SJSA1 (cell line): ENCODE results near the gene UCHL3. TPM values are rescaled to one million over a fixed set of nuclear protein-coding genes. Genes with fewer than 3 reads are reported as not detected.

Experiments
- DNase-seq, 2 experiments: peaks; one replicate each; pipeline ENCODE4 v3.0.0-alpha.2; 2015 to 2020; ENCODE audit warnings: low spot score in 2 of 2, low read depth in 1 of 2
- H3K27ac ChIP-seq: fragments of 250-450 bp; sonication (Bioruptor Pico); 2 replicates; pipeline ENCODE4 v1.5.1; 2020; ENCODE audit warnings: mild to moderate bottlenecking, moderate library complexity
- H3K27me3 ChIP-seq: fragments of 250-450 bp; sonication (Bioruptor Pico); replicated peaks from 2 replicates; pipeline ENCODE4 v1.5.1; 2020; ENCODE audit warnings: mild to moderate bottlenecking, moderate library complexity
- H3K36me3 ChIP-seq: fragments of 250-450 bp; sonication (Bioruptor Pico); 2 replicates; pipeline ENCODE4 v1.5.1; 2020; ENCODE audit warnings: mild to moderate bottlenecking
- H3K4me1 ChIP-seq: fragments of 250-450 bp; sonication (Bioruptor Pico); replicated peaks from 2 replicates; pipeline ENCODE4 v1.6.1; 2021; ENCODE audit warnings: mild to moderate bottlenecking
- H3K4me3 ChIP-seq: fragments of 250-450 bp; sonication (Bioruptor Pico); 2 replicates; pipeline ENCODE4 v1.5.1; 2020; ENCODE audit warnings: mild to moderate bottlenecking
- H3K9me3 ChIP-seq: fragments of 250-450 bp; sonication (Bioruptor Pico); replicated peaks from 2 replicates; pipeline ENCODE4 v1.5.1; 2020; ENCODE audit warnings: mild to moderate bottlenecking
- total RNA-seq: library from RNA; depleted of rRNA; stranded (reverse); fragments of >200 nt; shearing (Covaris generic); gene quantifications from 2 replicates; pipeline ENCODE4 v1.2.3, GENCODE V29; 2014; rRNA removed

The UCHL3 gene
- 37.1 and 43.0 TPM in 2 replicates for total RNA-seq

DNA sequence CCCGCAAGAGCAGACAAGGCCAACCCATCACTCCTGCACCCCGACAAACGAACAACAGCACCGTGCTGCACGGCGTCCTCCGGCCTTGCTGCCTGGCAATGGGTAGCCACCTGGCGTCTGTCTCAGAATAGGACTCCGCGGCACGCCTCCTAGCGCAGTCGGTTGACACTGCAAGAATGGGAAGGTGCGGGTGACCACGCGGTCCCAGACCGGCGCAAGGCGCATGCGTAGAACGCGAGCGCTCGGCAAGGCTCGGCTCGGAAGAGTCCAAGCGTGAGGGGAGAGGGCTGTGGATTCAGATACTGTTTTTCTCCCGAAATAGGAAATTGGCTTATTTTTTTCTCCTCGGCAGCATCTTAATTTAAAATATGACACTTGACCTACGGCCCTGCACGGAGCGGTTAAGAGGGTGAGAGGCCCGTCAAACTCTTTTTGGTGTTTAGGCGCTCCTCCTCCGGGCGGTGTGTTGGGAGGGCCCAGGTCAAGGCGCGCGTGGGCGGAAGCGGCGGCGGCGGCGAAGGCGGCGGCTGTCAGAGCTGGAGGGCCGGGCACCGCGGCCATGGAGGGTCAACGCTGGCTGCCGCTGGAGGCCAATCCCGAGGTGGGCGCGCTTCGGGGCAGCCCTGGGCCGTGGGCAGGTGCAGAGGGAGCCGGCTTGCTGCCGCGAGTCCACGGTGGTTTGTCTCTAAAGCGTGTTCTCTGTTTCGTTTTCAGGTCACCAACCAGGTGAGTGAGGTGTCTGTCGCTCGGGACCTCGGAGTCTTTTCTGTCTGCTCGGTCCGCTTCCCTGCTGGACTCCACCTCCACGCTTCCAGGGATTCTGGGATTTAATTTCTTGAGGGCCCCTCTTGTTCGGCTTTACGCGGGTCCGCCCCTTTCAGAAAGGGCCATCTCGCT, at the start of gene UCHL3:
Gene UCHL3, plus strand, starts transcription at position 530 of the 897 bp plus-strand sequence. Its CDS starts 30 bp downstream, at position 560.
- no peaks in the 10 kb centered on the region for H3K9me3 ChIP-seq
- peaks cover 6% of the 10 kb centered on the region for H3K36me3 ChIP-seq
- H3K27ac ChIP-seq = peak within 1 kb of the TSS; percentile 97
- peak; percentile 91 to 93 for DNase-seq
- no peaks in the 10 kb centered on the region; the same call in 1 of the 2 replicates for H3K27me3 ChIP-seq
- H3K4me3 ChIP-seq = peak within 1 kb of the TSS; percentile 85
- peaks cover 8% of the 10 kb centered on the region for H3K4me1 ChIP-seq

DNA sequence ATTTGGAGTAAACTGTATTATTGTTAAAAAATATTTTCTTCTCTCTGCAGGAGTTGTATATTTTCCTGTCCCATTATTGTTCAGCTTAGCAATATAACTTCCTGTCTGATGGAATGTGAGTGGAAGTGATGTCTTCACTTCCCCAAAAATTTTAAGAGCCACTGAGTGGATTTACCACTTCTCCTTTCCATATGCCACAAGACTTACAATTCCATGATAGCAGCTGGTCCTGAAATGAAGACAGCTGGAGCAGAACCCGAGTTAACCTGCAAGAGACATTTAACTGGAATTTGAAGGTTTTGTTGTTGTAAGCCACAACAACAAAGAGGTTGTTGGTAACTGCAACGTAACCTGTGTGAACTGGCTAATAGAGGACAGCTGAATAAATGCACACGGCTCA, 44.3 kb upstream of the UCHL3 start:
- no peaks in the 10 kb centered on the region for H3K4me1 ChIP-seq
- DNase-seq = no peak

DNA sequence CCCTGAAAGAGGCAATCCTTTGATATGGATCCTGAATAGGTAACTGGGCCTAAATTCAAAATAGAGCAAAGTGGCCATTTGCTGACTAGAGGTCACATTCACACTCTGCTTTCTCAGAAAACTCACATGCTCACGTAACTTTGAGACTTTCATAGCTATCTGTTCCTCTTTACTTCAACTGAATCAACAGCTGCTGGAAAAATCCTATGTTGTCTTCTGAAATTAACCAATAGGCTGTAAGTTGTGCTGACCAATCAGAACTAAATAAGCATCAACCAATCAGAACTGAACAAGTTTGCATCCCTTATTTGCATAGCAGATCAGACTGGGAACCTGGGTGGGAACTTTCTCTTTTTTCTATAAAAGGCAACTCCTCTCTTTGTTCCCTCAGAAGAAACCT, 43.6 kb upstream of the UCHL3 start:
- DNase-seq = no peak
- Histone ChIP-seq H3K4me3 (no peak overlapping the region), H3K36me3 (no peaks in the 10 kb centered on the region), H3K4me1 (no peaks in the 10 kb centered on the region), H3K27me3 (no peaks in the 10 kb centered on the region), H3K9me3 (no peaks in the 10 kb centered on the region), H3K27ac (no peak overlapping the region)

More for the DNA sequence above, 44.3 kb upstream of the UCHL3 start:
- Histone ChIP-seq H3K4me3 (no peak overlapping the region), H3K27me3 (no peaks in the 10 kb centered on the region), H3K9me3 (no peaks in the 10 kb centered on the region), H3K36me3 (no peaks in the 10 kb centered on the region), H3K27ac (no peak overlapping the region)

DNA sequence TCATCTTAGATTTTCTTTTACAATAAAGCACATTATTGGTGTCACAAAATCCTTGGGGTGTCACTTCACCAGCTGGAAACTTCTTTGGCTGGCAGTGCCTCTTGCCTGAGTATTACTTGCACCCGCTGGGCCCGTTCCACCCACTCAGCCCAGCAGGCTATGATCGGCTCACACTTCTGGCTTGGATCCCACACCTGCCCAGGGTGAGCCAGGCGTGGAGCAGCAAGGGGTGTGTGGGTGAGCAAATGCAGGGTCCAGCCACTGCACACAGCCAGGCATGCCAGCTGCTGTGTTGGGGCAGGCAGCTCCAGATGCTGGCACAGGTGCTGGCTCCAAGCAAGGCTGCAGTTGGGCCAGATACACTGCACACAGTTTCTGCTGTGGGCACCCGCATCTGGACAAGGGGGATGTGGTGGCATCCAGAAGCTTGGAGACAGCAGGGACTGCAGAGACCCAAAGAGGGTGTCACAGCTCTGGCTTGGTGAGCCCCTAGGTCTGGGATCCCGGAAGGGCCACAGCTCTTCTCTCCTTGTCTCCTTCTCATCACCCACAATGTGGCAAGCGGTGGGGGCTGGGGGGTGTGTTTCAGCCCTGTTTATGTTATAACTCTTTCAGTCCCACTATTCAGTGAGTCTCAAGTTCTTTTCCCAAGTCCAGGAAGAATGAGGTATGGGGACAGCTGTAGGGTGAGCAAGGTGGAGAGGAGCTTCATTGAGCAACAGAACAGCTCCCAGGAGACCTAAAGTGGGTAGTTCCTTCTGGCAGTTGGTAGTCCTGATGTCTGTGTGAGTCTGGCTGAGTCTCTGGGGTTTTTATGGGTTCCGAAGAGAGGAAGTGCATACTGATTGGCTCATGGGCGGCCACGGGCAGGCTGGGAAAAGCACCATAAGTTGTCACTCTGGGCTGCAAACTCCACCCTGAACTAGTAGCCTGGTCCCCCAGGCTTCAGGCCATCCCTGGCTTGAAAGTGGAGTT, 42.3 kb upstream of the UCHL3 start:
- no peaks in the 10 kb centered on the region for H3K4me1 ChIP-seq
- H3K9me3 ChIP-seq = no peaks in the 10 kb centered on the region
- no peak for DNase-seq
- no peak overlapping the region for H3K4me3 ChIP-seq
- no peak overlapping the region for H3K27ac ChIP-seq
- no peaks in the 10 kb centered on the region for H3K27me3 ChIP-seq
- H3K36me3 ChIP-seq = no peaks in the 10 kb centered on the region

DNA sequence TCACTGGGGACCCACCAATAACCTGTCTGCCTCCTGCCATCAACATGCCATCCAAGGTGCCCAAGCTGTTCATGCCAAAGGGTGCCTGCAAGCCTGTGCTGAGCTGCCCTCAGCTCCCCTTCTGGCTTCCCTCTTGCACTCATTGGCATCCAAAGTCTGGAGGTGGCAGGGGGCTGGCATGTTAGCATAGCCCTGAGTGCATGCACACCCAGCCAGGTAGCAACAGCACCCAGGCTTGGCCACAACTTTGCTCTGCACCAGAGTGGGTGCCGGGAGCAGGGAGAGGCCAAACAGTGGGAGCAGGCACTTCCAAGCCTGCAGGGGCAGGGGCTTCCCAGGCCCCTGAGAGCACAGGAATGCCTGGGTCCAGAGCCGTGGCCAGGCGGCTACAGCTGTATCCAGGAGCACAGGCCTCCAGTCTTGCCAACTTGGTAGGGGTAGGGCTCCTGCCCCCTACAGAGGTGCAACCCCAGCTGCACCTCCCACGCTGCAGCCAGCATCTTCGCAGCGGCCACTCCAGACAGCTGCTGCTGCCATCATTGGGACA, 41.5 kb upstream of the UCHL3 start:
- no peak overlapping the region for H3K4me3 ChIP-seq
- no peak for DNase-seq
- no peaks in the 10 kb centered on the region for H3K9me3 ChIP-seq
- H3K4me1 ChIP-seq = no peaks in the 10 kb centered on the region
- no peaks in the 10 kb centered on the region for H3K27me3 ChIP-seq
- no peaks in the 10 kb centered on the region for H3K36me3 ChIP-seq
- H3K27ac ChIP-seq = no peak overlapping the region

DNA sequence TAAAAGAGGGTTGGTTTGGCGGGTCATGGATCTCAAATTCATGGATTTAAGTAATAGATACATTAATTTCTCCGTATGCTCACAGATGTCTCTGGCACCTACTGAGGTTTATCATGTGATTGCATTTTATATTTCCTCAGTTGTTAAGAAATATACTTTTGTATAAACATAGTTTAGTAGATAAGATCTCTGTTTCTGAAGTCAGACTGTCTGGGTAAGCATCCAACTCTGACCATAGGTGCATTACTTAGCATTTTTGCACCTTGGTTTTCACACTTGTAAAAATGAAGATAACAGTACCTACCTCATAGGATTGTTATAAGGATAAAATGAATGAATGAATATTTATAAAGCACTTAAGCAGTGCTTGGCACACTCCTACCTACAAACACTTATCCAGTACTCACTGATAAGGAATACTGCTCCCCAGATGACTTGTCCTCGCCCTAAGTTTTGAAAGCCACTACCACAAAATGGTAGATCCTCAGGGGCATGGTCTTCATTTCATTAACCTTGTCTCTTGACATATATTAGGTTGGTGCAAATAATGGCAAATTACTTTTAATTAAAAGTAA, 38.5 kb upstream of the UCHL3 start:
- Histone ChIP-seq H3K4me3 (no peak overlapping the region), H3K36me3 (no peaks in the 10 kb centered on the region), H3K27ac (no peak overlapping the region), H3K9me3 (no peaks in the 10 kb centered on the region), H3K27me3 (no peaks in the 10 kb centered on the region), H3K4me1 (no peaks in the 10 kb centered on the region)
- DNase-seq = no peak

DNA sequence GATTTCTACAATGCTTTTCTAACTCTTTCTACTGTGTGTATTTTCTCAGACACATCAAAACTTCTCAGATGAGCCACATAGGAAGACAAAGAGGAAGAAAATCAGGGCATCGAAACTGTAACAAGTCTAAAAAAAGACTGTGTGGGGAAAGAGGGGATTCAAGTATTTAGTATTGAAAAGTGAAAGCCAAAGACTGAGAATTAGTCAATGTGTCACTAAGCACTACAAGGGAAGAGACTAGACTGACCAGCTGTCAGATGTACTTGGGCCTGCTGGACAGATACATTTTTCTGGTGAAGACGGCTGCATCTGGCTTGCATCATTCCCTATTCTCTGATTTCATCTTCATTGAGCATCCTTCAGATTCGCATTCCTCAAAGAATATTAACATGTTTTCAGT, 37.3 kb upstream of the UCHL3 start:
- no peaks in the 10 kb centered on the region for H3K27me3 ChIP-seq
- no peaks in the 10 kb centered on the region for H3K9me3 ChIP-seq
- H3K27ac ChIP-seq = no peak overlapping the region
- no peak for DNase-seq
- H3K4me3 ChIP-seq = no peak overlapping the region
- H3K4me1 ChIP-seq = no peaks in the 10 kb centered on the region
- H3K36me3 ChIP-seq = no peaks in the 10 kb centered on the region

DNA sequence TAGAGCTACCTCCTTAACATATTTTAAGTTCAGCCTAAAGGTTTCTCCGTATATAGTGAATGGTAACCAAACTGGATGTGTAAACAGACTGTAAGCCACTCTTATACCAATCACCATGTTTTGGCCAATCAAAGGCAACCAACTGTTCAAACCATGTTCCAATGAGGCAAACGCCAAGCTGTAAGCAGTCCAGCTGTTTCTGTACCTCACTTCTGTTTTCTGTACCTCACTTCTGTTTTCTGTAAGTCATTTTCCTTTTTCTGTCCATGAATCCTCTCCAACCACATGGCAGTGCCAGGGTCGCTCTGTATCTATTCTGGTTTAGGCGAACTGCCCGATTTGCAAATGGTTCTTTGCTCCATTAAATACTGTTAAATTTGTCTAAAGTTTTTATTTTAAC, 36.3 kb upstream of the UCHL3 start:
- Histone ChIP-seq H3K9me3 (no peaks in the 10 kb centered on the region), H3K27me3 (no peaks in the 10 kb centered on the region), H3K4me3 (no peak overlapping the region), H3K27ac (no peak overlapping the region), H3K4me1 (no peaks in the 10 kb centered on the region), H3K36me3 (no peaks in the 10 kb centered on the region)
- DNase-seq = no peak

DNA sequence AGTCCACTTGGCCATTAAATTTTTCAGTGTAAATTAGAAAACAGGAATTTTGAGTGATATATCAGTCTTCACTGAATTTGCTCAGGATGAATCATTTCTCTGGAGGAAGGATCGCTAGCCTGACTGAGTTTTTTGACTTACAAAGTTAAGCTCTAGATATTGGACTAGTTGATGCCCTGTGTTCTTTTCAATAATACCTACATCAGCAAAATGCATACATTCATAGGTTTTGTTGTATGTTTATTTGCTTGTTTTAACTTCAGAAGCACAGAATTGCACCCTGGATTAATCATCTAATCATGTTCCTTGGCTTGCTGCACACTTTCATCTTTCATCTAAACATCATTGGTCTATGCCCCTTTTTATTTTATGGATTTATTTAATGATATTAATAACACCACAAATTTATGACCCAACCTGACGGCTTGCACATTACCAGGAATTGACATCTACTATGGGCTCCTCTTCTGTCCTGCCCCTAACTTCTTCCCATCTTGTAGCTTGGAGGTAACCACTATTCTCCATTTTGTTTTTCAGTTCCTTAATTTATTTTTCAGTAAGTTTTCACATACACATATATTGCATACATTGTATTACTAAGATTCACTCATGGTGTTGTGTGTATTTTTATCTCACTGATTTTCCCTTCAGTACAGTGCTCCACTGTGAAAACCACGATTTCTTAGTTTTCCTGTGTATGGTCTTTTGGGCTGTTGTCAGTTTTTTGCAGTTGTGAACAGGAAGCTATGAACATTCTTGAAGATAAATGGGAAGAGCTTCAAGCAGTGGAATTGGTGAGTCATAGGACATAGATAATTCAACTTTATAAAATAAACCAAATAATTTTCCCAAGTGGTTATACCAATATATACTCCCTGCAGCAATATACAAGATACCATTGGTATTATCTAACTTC, 35.3 kb upstream of the UCHL3 start:
- Histone ChIP-seq H3K27ac (no peak overlapping the region), H3K4me3 (no peak overlapping the region), H3K36me3 (no peaks in the 10 kb centered on the region), H3K9me3 (no peaks in the 10 kb centered on the region), H3K27me3 (no peaks in the 10 kb centered on the region), H3K4me1 (no peaks in the 10 kb centered on the region)
- no peak for DNase-seq

DNA sequence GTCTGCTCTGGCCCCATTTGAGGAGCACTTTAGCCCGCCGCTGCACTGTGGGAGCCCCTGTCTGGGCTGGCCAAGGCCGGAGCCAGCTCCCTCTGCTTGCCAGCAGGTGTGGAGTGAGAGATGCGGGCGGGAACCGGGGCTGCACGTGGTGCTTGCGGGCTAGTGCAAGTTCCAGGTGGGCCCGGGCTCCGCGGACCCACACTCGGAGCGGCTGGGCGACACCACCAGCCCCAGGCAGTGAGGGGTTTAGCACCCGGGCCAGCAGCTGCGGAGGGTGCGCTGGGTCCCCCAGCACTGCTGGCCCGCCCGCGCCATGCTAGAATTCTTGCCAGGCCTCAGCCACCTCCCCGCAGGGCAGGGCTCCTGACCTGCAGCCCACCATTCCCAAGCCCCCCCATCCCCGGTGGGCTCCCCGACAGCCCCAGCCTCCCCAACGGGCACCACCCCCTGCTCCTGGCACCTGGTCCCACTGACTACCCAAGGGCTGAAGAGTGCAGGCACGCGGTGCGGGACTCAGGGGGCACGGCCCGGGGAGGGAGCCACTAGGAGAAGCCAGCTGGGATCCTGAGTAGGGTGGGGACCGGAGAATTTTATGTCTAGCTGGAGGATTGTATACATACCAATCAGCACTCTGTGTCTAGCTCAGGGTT, 31.0 kb upstream of the UCHL3 start:
- H3K27me3 ChIP-seq = no peaks in the 10 kb centered on the region
- DNase-seq = no peak
- no peaks in the 10 kb centered on the region for H3K9me3 ChIP-seq
- H3K36me3 ChIP-seq = no peaks in the 10 kb centered on the region
- no peak overlapping the region for H3K27ac ChIP-seq
- no peaks in the 10 kb centered on the region for H3K4me1 ChIP-seq
- no peak overlapping the region for H3K4me3 ChIP-seq

DNA sequence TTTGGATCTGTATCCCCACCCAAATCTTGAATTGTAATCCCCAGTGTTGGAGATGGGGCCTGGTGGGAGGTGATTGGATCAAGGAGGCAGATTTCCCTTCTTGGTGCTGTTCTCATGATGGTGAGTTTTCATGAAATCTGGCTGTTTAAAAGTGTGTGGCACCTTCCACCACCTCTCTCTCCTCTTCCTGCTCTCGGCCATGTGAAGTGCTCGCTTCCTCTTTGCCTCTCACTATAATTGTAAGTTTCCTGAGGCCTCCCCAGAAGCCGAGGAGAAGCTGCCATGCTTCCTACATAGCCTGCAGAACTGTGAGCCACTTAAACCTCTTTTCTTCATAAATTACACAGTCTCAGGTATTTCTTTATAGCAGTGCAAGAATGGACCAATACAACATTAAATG, 27.6 kb upstream of the UCHL3 start:
- Histone ChIP-seq H3K4me1 (no peaks in the 10 kb centered on the region), H3K4me3 (no peak overlapping the region), H3K27me3 (no peaks in the 10 kb centered on the region), H3K36me3 (no peaks in the 10 kb centered on the region), H3K27ac (no peak overlapping the region), H3K9me3 (no peaks in the 10 kb centered on the region)
- DNase-seq = no peak

DNA sequence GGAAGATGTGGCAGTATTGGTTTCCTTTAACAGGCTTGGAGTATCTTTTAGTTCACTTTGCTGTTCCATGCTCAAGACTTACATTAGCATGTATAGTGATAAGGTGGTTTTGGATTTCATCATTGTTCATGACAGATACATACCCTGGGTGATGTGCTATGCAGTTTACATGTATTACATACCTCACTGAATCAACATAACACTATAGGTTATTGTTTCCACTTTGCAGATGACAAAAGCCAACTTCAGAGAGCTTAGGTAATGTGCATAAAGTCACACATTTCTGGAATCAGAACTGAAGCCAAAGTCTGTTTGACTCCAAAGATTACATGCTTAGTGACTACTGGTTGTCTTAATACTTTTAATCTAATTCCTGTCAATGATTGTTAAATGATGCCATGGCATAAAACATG, 19.0 kb upstream of the UCHL3 start:
- H3K9me3 ChIP-seq = no peaks in the 10 kb centered on the region
- no peak overlapping the region for H3K4me3 ChIP-seq
- no peaks in the 10 kb centered on the region for H3K27me3 ChIP-seq
- no peak for DNase-seq
- H3K4me1 ChIP-seq = no peaks in the 10 kb centered on the region
- no peak overlapping the region for H3K27ac ChIP-seq
- peaks cover 6% of the 10 kb centered on the region for H3K36me3 ChIP-seq
